Measurements from ENCODE around the gene UNC119.
"Not testable (repeated sequence)": the region's sequence is repeated elsewhere in the genome, so short reads cannot be mapped to it uniquely, and the experiment has no call there.

The UNC119 gene

GRCh38 chr17:28578246-28579195 is 26.1 kb upstream of the UNC119 start:
- no peak for TF ChIP-seq CSDC2 (CRISPR knock-in tag; IDR thresholded peaks at IDR 0.05)
- TF ChIP-seq OSR1 (CRISPR knock-in tag; IDR thresholded peaks at IDR 0.05), result no peak
- no peak for ATAC-seq

- no peak for TF ChIP-seq ZNF565 (CRISPR knock-in tag; conservative IDR thresholded peaks at IDR 0.05; ENCODE audit: low read depth)
- TF ChIP-seq TSHZ2 (CRISPR knock-in tag; IDR thresholded peaks at IDR 0.05), result no peak
- TF ChIP-seq ZFP3 (CRISPR knock-in tag; IDR thresholded peaks at IDR 0.05), result no peak
- TF ChIP-seq OSR1 (CRISPR knock-in tag; IDR thresholded peaks at IDR 0.05), result no peak
- no peak for TF ChIP-seq PATZ1 (CRISPR knock-in tag; IDR thresholded peaks at IDR 0.05; ENCODE audit: borderline replicate concordance)
- TF ChIP-seq POU6F1 (CRISPR knock-in tag; IDR thresholded peaks at IDR 0.05; ENCODE audit: borderline replicate concordance, low read depth), result no peak
- no peak for TF ChIP-seq ZFP30 (CRISPR knock-in tag; IDR thresholded peaks at IDR 0.05)
- TF ChIP-seq ARNTL (CRISPR knock-in tag; IDR thresholded peaks at IDR 0.05; ENCODE audit: borderline replicate concordance, low read depth), result no peak
- TF ChIP-seq ZNF70 (CRISPR knock-in tag; IDR thresholded peaks at IDR 0.05), result no peak
- no peak for TF ChIP-seq PPARA (CRISPR knock-in tag; IDR thresholded peaks at IDR 0.05; ENCODE audit: borderline replicate concordance)
- ATAC-seq, result no peak
Measured at GRCh38 chr17:28577466-28577824, 25.0 kb upstream of the UNC119 start.

- peak; percentile 84 for ATAC-seq
- TF ChIP-seq CREB5 (CRISPR knock-in tag; IDR thresholded peaks at IDR 0.05; ENCODE audit: low read depth) (no peak), ZC3H10 (CRISPR knock-in tag; IDR thresholded peaks at IDR 0.05) (no peak), CSDC2 (CRISPR knock-in tag; IDR thresholded peaks at IDR 0.05) (no peak), ZFP30 (CRISPR knock-in tag; IDR thresholded peaks at IDR 0.05) (no peak), ZNF70 (CRISPR knock-in tag; IDR thresholded peaks at IDR 0.05) (no peak), ZFP3 (CRISPR knock-in tag; IDR thresholded peaks at IDR 0.05) (no peak), ARNTL (CRISPR knock-in tag; IDR thresholded peaks at IDR 0.05; ENCODE audit: borderline replicate concordance, low read depth) (no peak), TOX (CRISPR knock-in tag; IDR thresholded peaks at IDR 0.05; ENCODE audit: borderline replicate concordance) (no peak), ZNF565 (CRISPR knock-in tag; conservative IDR thresholded peaks at IDR 0.05; ENCODE audit: low read depth) (no peak)
Measured at GRCh38 chr17:28576758-28577465, 24.5 kb upstream of the UNC119 start, which contains the start of gene ALDOC. ALDOC (minus strand) TSS chr17:28576895; CDS start chr17:28575532, 1,363 bp downstream.

- not testable (repeated sequence) for ATAC-seq
Measured at GRCh38 chr17:28576016-28576415, 23.6 kb upstream of the UNC119 start.

All from SK-N-SH treated with all-trans-retinoic acid at 6 μM for 48 hours (cell line).